Esophagus muscularis mucosa (tissue), 4 donors: ENCODE measurements around the gene TBRG1. TPM values are rescaled to one million over a fixed set of nuclear protein-coding genes. Genes with fewer than 3 reads are reported as not detected.

Experiments used
- DNase-seq: peaks from one replicate; pipeline ENCODE4 v3.0.0-alpha.2; 2017; ENCODE audit errors: extremely low spot score
- H3K27ac ChIP-seq, 4 donors: fragments of 200-600 bp; sonication (generic); replicated peaks in 1 of 4; 1 replicate in 3 of 4; 2 replicates in 1 of 4; pipeline ENCODE4 v1.5.1; 2016 to 2019; ENCODE audit warnings: mild to moderate bottlenecking in 1 of 4
- H3K27me3 ChIP-seq, 4 donors: fragments of 200-600 bp; sonication (generic); one replicate each; pipeline versions ENCODE4 v1.5.1 to v1.6.0; 2016 to 2019
- H3K36me3 ChIP-seq, 4 donors: fragments of 200-600 bp; sonication (generic); one replicate each; pipeline ENCODE4 v1.5.1; 2016 to 2019
- H3K4me1 ChIP-seq, 4 donors: fragments of 200-600 bp; sonication (generic); one replicate each; pipeline ENCODE4 v1.5.1; 2016 to 2019
- H3K4me3 ChIP-seq, 4 donors: fragments of 200-600 bp; sonication (generic); 1 replicate in 2 of 4; 2 replicates in 2 of 4; pipeline ENCODE4 v1.5.1; 2016 to 2019; ENCODE audit warnings: mild to moderate bottlenecking in 4 of 4, moderate library complexity in 1 of 4
- H3K9me3 ChIP-seq, 4 donors: fragments of 200-600 bp; sonication (generic); 1 replicate in 3 of 4; 2 replicates in 1 of 4; pipeline ENCODE4 v1.5.1; 2016 to 2019
- EP300 ChIP-seq: sonication (generic); formaldehyde crosslinking; IDR thresholded peaks from one replicate; pipeline ENCODE4 v1.6.1; 2017; ENCODE audit warnings: antibody characterized with exemption
- POLR2A ChIP-seq: fragments of 450-650 bp; IDR thresholded peaks from one replicate; pipeline ENCODE4 v1.6.1; 2017; ENCODE audit warnings: antibody characterized with exemption, moderate library complexity, mild to moderate bottlenecking, low read depth
- POLR2AphosphoS5 ChIP-seq, 2 donors: sonication (generic); formaldehyde crosslinking; IDR thresholded peaks; one replicate each; pipeline ENCODE4 v1.6.1; 2017; ENCODE audit warnings: antibody characterized with exemption in 2 of 2
- WGBS: methylation state at CpG from one replicate; pipeline ENCODE4 v1.1.5; 2018; 5-methylcytosine and 5-hydroxymethylcytosine counted together
- intact Hi-C: fragments of 100-400 bp; cut with DNase I; formaldehyde crosslinking; loops from one replicate; pipeline ENCODE4 v1.15.1; 2023
- total RNA-seq, 4 donors: library from RNA; depleted of rRNA; stranded (reverse); fragments of >200 nt; gene quantifications; one replicate each; pipeline versions ENCODE4 v1.1.0 to v1.2.1, GENCODE V29; 2016
- TF ChIP-seq, protein P1 (sequence below), 3 experiments: fragments of 200-600 bp in 2 of 3; fragments of 450-650 bp in 1 of 3; sonication (generic) in 2 of 3; IDR thresholded peaks; one replicate each; pipeline ENCODE4 v1.5.1; 2017 to 2019; ENCODE audit warnings: antibody characterized with exemption in 3 of 3, mild to moderate bottlenecking in 2 of 3, moderate library complexity in 1 of 3

Gene TBRG1
- total RNA-seq, 4 donors from 2014 or later = 32.0 to 50.9 (median 35.8) TPM

DNA sequence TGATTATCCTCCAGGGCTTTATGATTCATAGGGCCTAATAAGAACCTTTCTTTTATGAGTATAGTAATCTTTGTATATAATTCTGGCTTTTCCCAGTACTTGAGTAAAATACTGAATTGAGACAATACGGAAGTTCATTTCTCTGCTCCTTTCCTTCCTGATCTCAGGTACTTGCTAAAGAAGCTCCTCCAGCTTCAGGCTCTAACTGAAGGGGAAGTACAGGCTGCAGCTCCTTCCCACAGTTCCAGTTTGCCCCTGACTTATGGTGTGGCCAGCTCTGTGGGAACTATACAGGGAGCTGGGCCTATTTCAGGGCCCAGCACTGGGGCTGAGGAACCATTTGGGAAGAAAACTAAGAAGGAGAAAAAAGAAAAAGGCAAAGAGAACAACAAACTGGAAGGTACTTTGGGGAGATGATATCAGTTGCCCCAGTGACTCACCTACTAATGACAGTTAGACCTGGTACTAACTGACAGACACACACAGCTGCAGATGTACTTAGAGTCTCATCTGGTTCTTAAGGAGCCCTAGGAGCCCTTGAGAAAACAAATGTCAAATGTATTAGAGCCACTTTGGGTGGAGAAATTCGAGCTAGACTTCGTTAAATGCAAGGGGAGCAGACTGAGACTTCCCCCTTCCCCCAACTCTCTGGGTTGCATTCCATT lies 3.0 kb downstream of the TBRG1 start:
- Histone ChIP-seq H3K4me1 (peaks cover 22 to 39% (median 29%) of the 10 kb centered on the region in 4 donors), H3K9me3 (no peaks in the 10 kb centered on the region), H3K36me3 (peaks cover 6 to 56% (median 48%) of the 10 kb centered on the region in 4 donors), H3K27ac (no peak overlapping the region), H3K27me3 (no peaks in the 10 kb centered on the region), H3K4me3 (no peak overlapping the region)
- intact Hi-C loops = no loop called here
- no peak for DNase-seq
- WGBS = 84% methylated on average over 3 of the region's 3 CpGs
- no peak for TF ChIP-seq EP300

DNA sequence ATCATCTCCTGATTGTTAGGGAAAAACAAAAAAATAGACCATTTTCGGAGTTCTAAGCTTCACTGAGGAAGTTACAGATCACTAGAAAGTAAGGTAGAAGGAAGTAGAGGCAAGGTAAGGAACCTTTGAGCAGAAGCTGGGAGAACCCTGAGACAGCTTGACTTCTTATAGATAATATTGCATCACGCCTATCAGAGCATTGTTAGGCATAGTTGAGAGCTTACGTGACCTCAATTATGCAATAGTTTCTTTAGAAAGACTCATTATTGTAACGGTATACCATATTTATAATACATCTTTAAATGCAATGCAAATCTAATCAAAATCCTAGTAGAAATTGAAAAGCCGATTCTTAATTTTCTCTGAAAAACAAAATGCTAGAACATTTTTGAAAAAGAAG lies 4.9 kb downstream of the TBRG1 start:
- 92% methylated on average over 5 of the region's 5 CpGs for WGBS
- Histone ChIP-seq H3K36me3 (peaks cover 25 to 76% (median 67%) of the 10 kb centered on the region in 4 donors), H3K27ac (no peak overlapping the region), H3K4me3 (no peak overlapping the region), H3K27me3 (no peaks in the 10 kb centered on the region), H3K4me1 (peaks cover 15 to 30% (median 22%) of the 10 kb centered on the region in 4 donors), H3K9me3 (no peaks in the 10 kb centered on the region)
- no peak for TF ChIP-seq POLR2A
- no peak for TF ChIP-seq EP300
- TF ChIP-seq, protein P1, sequence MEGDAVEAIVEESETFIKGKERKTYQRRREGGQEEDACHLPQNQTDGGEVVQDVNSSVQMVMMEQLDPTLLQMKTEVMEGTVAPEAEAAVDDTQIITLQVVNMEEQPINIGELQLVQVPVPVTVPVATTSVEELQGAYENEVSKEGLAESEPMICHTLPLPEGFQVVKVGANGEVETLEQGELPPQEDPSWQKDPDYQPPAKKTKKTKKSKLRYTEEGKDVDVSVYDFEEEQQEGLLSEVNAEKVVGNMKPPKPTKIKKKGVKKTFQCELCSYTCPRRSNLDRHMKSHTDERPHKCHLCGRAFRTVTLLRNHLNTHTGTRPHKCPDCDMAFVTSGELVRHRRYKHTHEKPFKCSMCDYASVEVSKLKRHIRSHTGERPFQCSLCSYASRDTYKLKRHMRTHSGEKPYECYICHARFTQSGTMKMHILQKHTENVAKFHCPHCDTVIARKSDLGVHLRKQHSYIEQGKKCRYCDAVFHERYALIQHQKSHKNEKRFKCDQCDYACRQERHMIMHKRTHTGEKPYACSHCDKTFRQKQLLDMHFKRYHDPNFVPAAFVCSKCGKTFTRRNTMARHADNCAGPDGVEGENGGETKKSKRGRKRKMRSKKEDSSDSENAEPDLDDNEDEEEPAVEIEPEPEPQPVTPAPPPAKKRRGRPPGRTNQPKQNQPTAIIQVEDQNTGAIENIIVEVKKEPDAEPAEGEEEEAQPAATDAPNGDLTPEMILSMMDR (IDR thresholded peaks at IDR 0.05) = no peak
- TF ChIP-seq POLR2AphosphoS5 (IDR thresholded peaks at IDR 0.05) = no peak
- no peak for DNase-seq
- intact Hi-C loops = no loop called here

DNA sequence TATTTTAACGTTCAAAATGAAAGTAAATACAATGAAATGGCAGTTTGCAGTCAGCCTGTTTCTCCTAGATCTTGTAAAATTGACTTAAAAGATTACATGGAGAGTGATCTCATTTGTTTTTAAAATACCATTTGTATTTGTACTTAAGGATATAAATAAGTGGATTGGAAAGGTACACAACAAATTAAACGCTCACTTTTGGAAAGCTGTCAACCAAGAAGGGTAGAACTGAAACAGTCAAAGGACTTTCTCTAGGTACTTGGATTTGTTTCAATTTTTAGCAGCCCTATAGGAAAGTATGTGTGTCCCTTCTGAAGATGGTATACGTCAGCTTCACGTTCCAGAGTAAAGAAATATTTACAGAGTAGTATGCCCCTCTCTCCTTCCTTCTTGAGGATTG lies 7.3 kb downstream of the TBRG1 start:
- no peak for DNase-seq

DNA sequence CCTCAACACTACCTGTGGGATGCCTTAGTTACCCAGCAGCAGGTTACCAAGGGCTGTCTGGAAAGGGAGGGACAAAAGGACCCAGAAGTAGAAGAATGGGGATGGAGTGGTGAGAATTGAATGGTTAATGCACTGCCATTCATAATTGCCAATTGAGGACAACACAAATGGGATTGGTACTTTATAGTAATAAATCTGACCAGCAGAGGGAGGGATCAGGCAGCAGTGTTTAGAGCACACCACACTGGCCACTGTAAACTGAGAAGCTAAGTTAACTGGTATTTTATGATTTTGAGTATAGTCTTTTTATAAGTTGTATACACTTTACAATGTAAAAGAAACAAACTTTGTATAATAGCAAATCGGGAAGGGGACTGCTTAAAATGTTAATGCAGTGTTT lies 10.7 kb downstream of the TBRG1 start:
- intact Hi-C loops = no loop called here
- TF ChIP-seq POLR2A (no peak), POLR2AphosphoS5 (IDR thresholded peaks at IDR 0.05) (no peak), EP300 (no peak)
- TF ChIP-seq, protein P1 (IDR thresholded peaks at IDR 0.05) = no peak
- WGBS = 92% methylated on average over 1 of the region's 1 CpG
- no peak for DNase-seq
- Histone ChIP-seq H3K36me3 (peaks cover 63 to 99% (median 90%) of the 10 kb centered on the region in 4 donors), H3K27ac (no peak overlapping the region), H3K27me3 (no peaks in the 10 kb centered on the region), H3K4me1 (no peaks in the 10 kb centered on the region), H3K4me3 (no peak overlapping the region), H3K9me3 (no peaks in the 10 kb centered on the region)

More for the DNA sequence above, 7.3 kb downstream of the TBRG1 start:
- no peak overlapping the region for H3K27ac ChIP-seq
- no peaks in the 10 kb centered on the region for H3K9me3 ChIP-seq
- H3K36me3 ChIP-seq = peaks cover 42 to 98% (median 89%) of the 10 kb centered on the region in 4 donors
- peaks cover 0 to 12% (median 6%) of the 10 kb centered on the region in 4 donors for H3K4me1 ChIP-seq
- no peaks in the 10 kb centered on the region for H3K27me3 ChIP-seq
- intact Hi-C loops = no loop called here
- no peak for TF ChIP-seq EP300
- TF ChIP-seq, protein P1 (IDR thresholded peaks at IDR 0.05) = no peak
- no peak for TF ChIP-seq POLR2A
- TF ChIP-seq POLR2AphosphoS5 (IDR thresholded peaks at IDR 0.05) = no peak
- H3K4me3 ChIP-seq = no peak overlapping the region
- 74% methylated on average over 4 of the region's 4 CpGs for WGBS

DNA sequence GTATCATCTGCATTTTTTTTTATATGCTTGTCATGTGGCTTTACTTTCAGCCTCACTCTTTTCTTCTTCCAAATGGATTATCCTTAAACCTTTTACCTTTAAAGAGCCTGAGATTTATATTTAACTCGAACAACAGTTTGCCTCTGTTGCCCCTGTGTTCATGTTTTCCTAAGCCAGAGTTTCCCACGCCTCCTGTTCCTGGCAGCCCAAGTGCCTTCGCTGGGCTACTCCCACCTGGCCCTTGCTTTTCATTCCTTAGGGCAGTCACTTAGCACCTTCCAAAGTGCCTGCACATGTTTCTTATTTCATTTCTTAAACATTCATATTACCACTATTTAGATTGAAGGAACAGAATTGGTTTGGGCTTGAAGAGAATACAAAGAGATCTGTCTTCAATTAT lies 13.3 kb downstream of the TBRG1 start:
- Histone ChIP-seq H3K9me3 (no peaks in the 10 kb centered on the region), H3K4me3 (no peak overlapping the region), H3K36me3 (peaks cover 63 to 95% (median 84%) of the 10 kb centered on the region in 4 donors), H3K27ac (no peak overlapping the region), H3K4me1 (no peaks in the 10 kb centered on the region), H3K27me3 (no peaks in the 10 kb centered on the region)
- no peak for DNase-seq
- intact Hi-C loops = no loop called here
- TF ChIP-seq EP300 (no peak), POLR2AphosphoS5 (IDR thresholded peaks at IDR 0.05) (no peak), POLR2A (no peak)
- TF ChIP-seq, protein P1 (IDR thresholded peaks at IDR 0.05) = no peak
- 89% methylated on average over 3 of the region's 3 CpGs for WGBS
